ENCODE results near the gene TEKT5. TPM values are rescaled to one million over a fixed set of nuclear protein-coding genes. Genes with fewer than 3 reads are reported as not detected.
"Not testable (repeated sequence)": the region's sequence is repeated elsewhere in the genome, so short reads cannot be mapped to it uniquely, and the experiment has no call there.

Gene TEKT5
- total and polyA plus RNA-seq, 2 donors (not counting 1 experiment from before 2014, with no cell fraction given): 0.06 TPM; not detected in 1

GRCh38 chr16:10638101-10638500, 56.6 kb downstream of the TEKT5 start:
- H3K4me1 ChIP-seq (ENCODE audit: control insufficient read depth, extremely low read depth, insufficient read depth, low read length): no peaks in the 10 kb centered on the region
- no peaks in the 10 kb centered on the region for H4K20me1 ChIP-seq (ENCODE audit: control insufficient read depth, extremely low read depth, insufficient read depth, low read length)
- H3K36me3 ChIP-seq (ENCODE audit: control insufficient read depth, insufficient read depth, low read length): no peaks in the 10 kb centered on the region
- H3K4me2 ChIP-seq (ENCODE audit: extremely low read depth, insufficient read depth, low read length): no peak overlapping the region
- H2AFZ ChIP-seq (ENCODE audit: low read length): no peak overlapping the region
- H3K9ac ChIP-seq (ENCODE audit: insufficient read depth, low read length): no peak overlapping the region
- no peaks in the 10 kb centered on the region for H3K27me3 ChIP-seq (ENCODE audit: control insufficient read depth, insufficient read depth, low read length)
- TF ChIP-seq, protein P1, sequence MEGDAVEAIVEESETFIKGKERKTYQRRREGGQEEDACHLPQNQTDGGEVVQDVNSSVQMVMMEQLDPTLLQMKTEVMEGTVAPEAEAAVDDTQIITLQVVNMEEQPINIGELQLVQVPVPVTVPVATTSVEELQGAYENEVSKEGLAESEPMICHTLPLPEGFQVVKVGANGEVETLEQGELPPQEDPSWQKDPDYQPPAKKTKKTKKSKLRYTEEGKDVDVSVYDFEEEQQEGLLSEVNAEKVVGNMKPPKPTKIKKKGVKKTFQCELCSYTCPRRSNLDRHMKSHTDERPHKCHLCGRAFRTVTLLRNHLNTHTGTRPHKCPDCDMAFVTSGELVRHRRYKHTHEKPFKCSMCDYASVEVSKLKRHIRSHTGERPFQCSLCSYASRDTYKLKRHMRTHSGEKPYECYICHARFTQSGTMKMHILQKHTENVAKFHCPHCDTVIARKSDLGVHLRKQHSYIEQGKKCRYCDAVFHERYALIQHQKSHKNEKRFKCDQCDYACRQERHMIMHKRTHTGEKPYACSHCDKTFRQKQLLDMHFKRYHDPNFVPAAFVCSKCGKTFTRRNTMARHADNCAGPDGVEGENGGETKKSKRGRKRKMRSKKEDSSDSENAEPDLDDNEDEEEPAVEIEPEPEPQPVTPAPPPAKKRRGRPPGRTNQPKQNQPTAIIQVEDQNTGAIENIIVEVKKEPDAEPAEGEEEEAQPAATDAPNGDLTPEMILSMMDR (conservative IDR thresholded peaks at IDR 0.05 in 1 of 2, IDR thresholded peaks at IDR 0.05 in 1 of 2; ENCODE audit: low read depth in 1 of 2, low read length in 2 of 2): no peak
- no peak for TF ChIP-seq EZH2 (IDR thresholded peaks at IDR 0.05; ENCODE audit: low read length, missing control alignments)
- no peaks in the 10 kb centered on the region for H3K9me3 ChIP-seq (ENCODE audit: control insufficient read depth, insufficient read depth, low read depth, low read length)
- no peaks in the 10 kb centered on the region for H3K79me2 ChIP-seq (ENCODE audit: control insufficient read depth, insufficient read depth, low read length)
- H3K4me3 ChIP-seq (replicated peaks in 1 of 4; ENCODE audit: control extremely low read depth in 1 of 4, insufficient read depth in 1 of 4, low read depth in 3 of 4, low read length in 4 of 4): no peak overlapping the region
- no peak for DNase-seq (ENCODE audit: low read depth in 2 of 2)
- no peak overlapping the region for H3K27ac ChIP-seq (ENCODE audit: insufficient read depth, low read length)

DNA sequence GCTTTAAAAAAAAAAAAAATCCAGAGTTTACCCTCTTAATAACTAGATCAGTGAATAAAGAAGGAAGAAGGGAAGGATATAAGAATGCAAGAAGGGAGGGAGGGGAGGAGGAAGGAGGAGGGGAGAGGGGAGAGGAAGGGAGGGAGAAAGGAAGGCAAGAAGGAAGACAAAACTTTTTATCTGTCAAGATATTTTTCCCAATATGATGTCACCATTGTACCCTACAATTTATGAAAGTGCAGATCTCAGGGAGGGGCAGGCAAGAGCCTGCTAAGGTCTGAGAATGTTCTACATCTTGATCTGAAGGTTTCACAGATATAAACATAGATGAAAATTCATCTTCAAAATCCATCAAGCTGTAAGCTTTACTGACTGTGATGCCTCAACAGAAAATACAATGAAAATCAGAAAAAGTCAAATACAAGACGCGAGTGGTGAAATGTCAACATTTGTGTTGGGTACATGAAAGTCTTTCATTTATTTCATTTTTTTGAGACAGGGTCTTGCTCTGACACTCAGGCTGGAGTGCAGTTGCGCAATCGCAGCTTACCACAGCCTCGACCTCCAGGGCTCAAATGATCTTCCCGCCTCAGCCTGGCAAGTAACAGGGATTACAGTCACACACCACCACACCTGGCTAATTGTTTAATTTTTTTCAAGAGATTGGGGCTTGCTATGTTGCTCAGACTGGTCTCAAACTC, 57.2 kb downstream of the TEKT5 start:
- H3K9me3 ChIP-seq (ENCODE audit: control insufficient read depth, insufficient read depth, low read depth, low read length): no peaks in the 10 kb centered on the region
- no peak overlapping the region for H3K4me3 ChIP-seq (replicated peaks in 1 of 4; ENCODE audit: control extremely low read depth in 1 of 4, insufficient read depth in 1 of 4, low read depth in 3 of 4, low read length in 4 of 4)
- no peak for DNase-seq (ENCODE audit: low read depth in 2 of 2)
- H3K79me2 ChIP-seq (ENCODE audit: control insufficient read depth, insufficient read depth, low read length): no peaks in the 10 kb centered on the region
- no peak for TF ChIP-seq EZH2 (IDR thresholded peaks at IDR 0.05; ENCODE audit: low read length, missing control alignments)
- TF ChIP-seq, protein P1 (conservative IDR thresholded peaks at IDR 0.05 in 1 of 2, IDR thresholded peaks at IDR 0.05 in 1 of 2; ENCODE audit: low read depth in 1 of 2, low read length in 2 of 2): no peak
- H3K9ac ChIP-seq (ENCODE audit: insufficient read depth, low read length): no peak overlapping the region
- H2AFZ ChIP-seq (ENCODE audit: low read length): no peak overlapping the region
- no peaks in the 10 kb centered on the region for H3K36me3 ChIP-seq (ENCODE audit: control insufficient read depth, insufficient read depth, low read length)
- H4K20me1 ChIP-seq (ENCODE audit: control insufficient read depth, extremely low read depth, insufficient read depth, low read length): no peaks in the 10 kb centered on the region
- no peaks in the 10 kb centered on the region for H3K27me3 ChIP-seq (ENCODE audit: control insufficient read depth, insufficient read depth, low read length)
- H3K27ac ChIP-seq (ENCODE audit: insufficient read depth, low read length): no peak overlapping the region
- no peaks in the 10 kb centered on the region for H3K4me1 ChIP-seq (ENCODE audit: control insufficient read depth, extremely low read depth, insufficient read depth, low read length)
- H3K4me2 ChIP-seq (ENCODE audit: extremely low read depth, insufficient read depth, low read length): no peak overlapping the region

DNA sequence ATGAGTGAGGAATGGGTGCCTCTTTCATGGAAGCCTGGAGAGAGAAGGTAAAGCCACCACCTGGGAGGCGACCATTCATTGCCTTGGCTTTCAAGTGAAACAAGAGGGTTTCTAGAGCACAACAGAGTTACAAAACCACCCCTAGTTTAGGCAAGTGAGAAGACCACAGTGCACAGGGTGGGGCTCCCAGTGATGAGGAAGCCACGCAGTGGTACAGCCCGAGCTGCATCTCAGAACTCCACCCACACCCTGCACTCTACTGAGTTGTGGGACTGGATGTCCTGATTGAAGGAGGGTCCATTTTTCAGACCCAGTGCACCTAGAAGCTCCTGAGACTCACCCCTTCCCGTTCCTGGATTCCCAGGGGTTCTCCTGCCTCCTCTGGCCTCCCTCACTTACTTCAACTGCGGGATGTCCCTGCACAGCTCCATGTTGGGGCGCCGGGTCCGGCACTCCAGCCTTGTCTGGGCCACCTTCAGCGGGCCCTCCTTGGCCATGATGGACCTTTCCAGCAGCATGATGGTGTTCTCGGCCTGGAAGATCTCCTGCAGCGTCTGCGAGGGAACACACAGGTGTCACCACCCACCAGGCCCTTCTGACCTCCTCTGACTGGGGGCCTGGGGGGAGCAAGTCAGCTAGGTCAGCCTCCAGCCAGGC, 59.2 kb downstream of the TEKT5 start:
- no peak overlapping the region for H3K4me3 ChIP-seq (replicated peaks in 1 of 4; ENCODE audit: control extremely low read depth in 1 of 4, insufficient read depth in 1 of 4, low read depth in 3 of 4, low read length in 4 of 4)
- H2AFZ ChIP-seq (ENCODE audit: low read length): no peak overlapping the region
- H3K36me3 ChIP-seq (ENCODE audit: control insufficient read depth, insufficient read depth, low read length): no peaks in the 10 kb centered on the region
- H4K20me1 ChIP-seq (ENCODE audit: control insufficient read depth, extremely low read depth, insufficient read depth, low read length): no peaks in the 10 kb centered on the region
- no peak for DNase-seq (ENCODE audit: low read depth in 2 of 2)
- no peak overlapping the region for H3K4me2 ChIP-seq (ENCODE audit: extremely low read depth, insufficient read depth, low read length)
- H3K4me1 ChIP-seq (ENCODE audit: control insufficient read depth, extremely low read depth, insufficient read depth, low read length): no peaks in the 10 kb centered on the region
- no peaks in the 10 kb centered on the region for H3K27me3 ChIP-seq (ENCODE audit: control insufficient read depth, insufficient read depth, low read length)
- no peak overlapping the region for H3K9ac ChIP-seq (ENCODE audit: insufficient read depth, low read length)
- no peak overlapping the region for H3K27ac ChIP-seq (ENCODE audit: insufficient read depth, low read length)
- no peak for TF ChIP-seq EZH2 (IDR thresholded peaks at IDR 0.05; ENCODE audit: low read length, missing control alignments)
- TF ChIP-seq, protein P1 (conservative IDR thresholded peaks at IDR 0.05 in 1 of 2, IDR thresholded peaks at IDR 0.05 in 1 of 2; ENCODE audit: low read depth in 1 of 2, low read length in 2 of 2): no peak
- H3K79me2 ChIP-seq (ENCODE audit: control insufficient read depth, insufficient read depth, low read length): no peaks in the 10 kb centered on the region
- no peaks in the 10 kb centered on the region for H3K9me3 ChIP-seq (ENCODE audit: control insufficient read depth, insufficient read depth, low read depth, low read length)

DNA sequence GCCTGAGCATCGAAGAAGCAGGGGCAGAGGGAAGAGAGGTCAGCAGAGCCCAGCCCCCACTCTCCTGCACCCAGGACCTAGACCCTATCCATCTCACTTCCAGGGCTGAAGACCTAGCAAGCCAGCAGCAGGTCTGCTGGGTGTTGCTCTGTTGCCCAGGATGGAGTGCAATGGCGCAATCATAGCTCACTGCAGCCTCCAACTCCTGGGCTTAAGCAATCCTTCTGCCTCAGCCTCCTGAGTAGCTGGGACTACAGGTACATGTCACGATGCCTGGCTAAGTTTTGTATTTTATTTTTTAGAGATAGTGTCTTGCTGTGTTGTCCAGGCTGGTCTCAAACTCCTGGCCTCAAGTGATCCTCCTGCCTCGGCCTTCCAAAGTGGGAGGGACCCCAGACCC, 61.3 kb downstream of the TEKT5 start:
- not testable (repeated sequence) for H3K4me2 ChIP-seq (ENCODE audit: extremely low read depth, insufficient read depth, low read length); H4K20me1 ChIP-seq (ENCODE audit: control insufficient read depth, extremely low read depth, insufficient read depth, low read length); H3K4me1 ChIP-seq (ENCODE audit: control insufficient read depth, extremely low read depth, insufficient read depth, low read length); H3K4me3 ChIP-seq (replicated peaks in 1 of 4; ENCODE audit: control extremely low read depth in 1 of 4, insufficient read depth in 1 of 4, low read depth in 3 of 4, low read length in 4 of 4); H3K27me3 ChIP-seq (ENCODE audit: control insufficient read depth, insufficient read depth, low read length); H3K9ac ChIP-seq (ENCODE audit: insufficient read depth, low read length); DNase-seq (ENCODE audit: low read depth in 2 of 2); H2AFZ ChIP-seq (ENCODE audit: low read length); H3K79me2 ChIP-seq (ENCODE audit: control insufficient read depth, insufficient read depth, low read length); H3K9me3 ChIP-seq (ENCODE audit: control insufficient read depth, insufficient read depth, low read depth, low read length); H3K36me3 ChIP-seq (ENCODE audit: control insufficient read depth, insufficient read depth, low read length); H3K27ac ChIP-seq (ENCODE audit: insufficient read depth, low read length)

All from fibroblast of lung (primary cell).